Inflammatory macrophage treated with lipopolysaccharide for 4 hours (primary cell): Measurements from ENCODE around the gene DPYSL5.

ENCODE experiments used
- DNase-seq: peaks from one replicate; pipeline ENCODE4 v3.0.0-alpha.2; 2020

DPYSL5 gene

DNA sequence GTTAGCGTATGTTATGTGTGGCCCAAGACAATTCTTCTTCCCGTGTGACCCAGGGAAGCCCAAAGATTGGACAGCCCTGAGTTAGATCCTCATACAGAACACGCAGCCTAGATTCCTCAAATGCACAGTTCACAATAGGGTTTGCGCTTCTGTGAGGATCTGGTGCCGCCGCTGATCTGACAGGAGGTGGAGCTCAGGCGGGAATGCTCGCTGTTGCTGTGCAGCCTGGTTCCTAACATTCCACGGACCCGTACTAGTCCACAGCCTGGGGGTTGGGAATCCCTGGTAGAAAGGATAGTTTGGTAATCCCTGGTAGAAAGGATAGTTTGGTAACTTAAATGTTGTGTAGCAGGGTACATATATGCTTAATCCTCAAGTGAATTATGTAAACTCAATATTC is 149.5 kb downstream of the DPYSL5 start:
- no peak for DNase-seq

GRCh38 chr2:26998323-26998722 is 150.4 kb downstream of the DPYSL5 start:
- no peak for DNase-seq
